Cardiac muscle cell (in vitro differentiated cells and primary cell): ENCODE measurements around the gene TULP1. TPM values are rescaled to one million over a fixed set of nuclear protein-coding genes. Genes with fewer than 3 reads are reported as not detected.

Experiments
- DNase-seq, 2 donors: peaks; one replicate each; pipeline versions ENCODE4 v3.0.0 to v3.0.0-alpha.2; 2010 to 2017; ENCODE audit warnings: low read depth in 1 of 2, low spot score in 1 of 2
- H3K27ac ChIP-seq: fragments of 200-600 bp; sonication (generic); 2 replicates; pipeline ENCODE4 v1.5.1; 2016
- H3K27me3 ChIP-seq: fragments of 200-600 bp; sonication (generic); 2 replicates; pipeline ENCODE4 v1.6.0; 2016; ENCODE audit warnings: control low read depth
- H3K36me3 ChIP-seq: fragments of 200-600 bp; sonication (generic); 2 replicates; pipeline ENCODE4 v1.5.1; 2016; ENCODE audit warnings: control low read depth
- H3K4me1 ChIP-seq: fragments of 200-600 bp; sonication (generic); 2 replicates; pipeline ENCODE4 v1.8.1; 2017; ENCODE audit warnings: low read depth, mild to moderate bottlenecking, mixed run types
- H3K4me3 ChIP-seq: fragments of 200-600 bp; sonication (generic); 2 replicates; pipeline ENCODE4 v1.5.1; 2016; ENCODE audit warnings: mild to moderate bottlenecking
- H3K9me3 ChIP-seq: fragments of 200-600 bp; sonication (generic); 2 replicates; pipeline ENCODE4 v1.5.1; 2017; ENCODE audit warnings: low read depth, mild to moderate bottlenecking, control low read depth
- polyA plus RNA-seq: library from polyadenylated mRNA; unstranded; fragments of >200 nt; fragmentation: Nextera tagmentation; extraction: Ambion mirVana; gene quantifications from 2 replicates; pipeline ENCODE4 v1.2.1, GENCODE V29; 2016
- total RNA-seq: library from RNA; depleted of rRNA; stranded (reverse); fragments of >200 nt; gene quantifications from 2 replicates; pipeline ENCODE4 v1.2.3, GENCODE V29; 2016
- TF ChIP-seq, protein P1 (sequence below): IDR thresholded peaks from 2 replicates; pipeline ENCODE4 v1.5.1; 2012; ENCODE audit warnings: low read depth, mild to moderate bottlenecking, low read length

The TULP1 gene
- total and polyA plus RNA-seq, 2 experiments from 2014 or later: 0.92 to 5.2 TPM

DNA sequence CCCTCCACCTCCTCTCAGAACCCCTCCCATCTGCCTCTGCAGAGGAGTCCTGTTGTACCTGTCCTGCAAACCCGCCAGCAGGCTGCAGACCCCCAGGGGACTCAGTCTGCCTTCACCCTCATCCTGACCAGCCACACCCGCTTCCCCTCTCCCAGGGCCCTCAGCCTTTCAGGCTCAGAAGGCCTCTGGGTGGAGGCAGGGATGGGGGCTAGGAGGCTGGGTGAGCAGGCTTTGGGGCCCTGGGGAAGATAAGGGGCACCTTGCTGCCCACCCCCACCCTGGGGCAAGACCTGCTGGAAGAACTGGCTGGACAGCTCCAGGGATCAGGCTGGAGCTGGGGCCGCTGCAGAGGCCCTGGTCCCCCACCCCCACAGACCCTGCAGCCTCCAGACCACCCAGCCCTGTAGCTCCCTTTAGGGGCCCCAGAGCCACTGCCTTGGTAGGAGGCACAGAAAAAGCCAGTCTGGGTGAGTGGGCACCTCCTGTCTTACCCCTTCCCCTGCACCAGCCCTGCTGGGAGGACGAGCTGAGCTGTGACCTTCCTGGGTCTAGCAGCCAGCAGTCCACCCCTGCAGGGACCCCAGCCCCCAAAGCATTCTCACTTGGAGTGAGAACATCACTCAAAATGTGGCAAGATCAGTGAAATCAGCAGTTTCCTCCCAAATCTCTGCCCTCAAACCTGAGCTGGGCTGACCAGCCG, 21.0 kb downstream of the TULP1 start:
- Histone ChIP-seq H3K4me3 (peak overlapping the region; percentile 1), H3K4me1 (peaks cover 63% of the 10 kb centered on the region), H3K9me3 (no peaks in the 10 kb centered on the region), H3K27ac (peak overlapping the region; percentile 98), H3K36me3 (no peaks in the 10 kb centered on the region), H3K27me3 (no peaks in the 10 kb centered on the region)
- TF ChIP-seq, protein P1, sequence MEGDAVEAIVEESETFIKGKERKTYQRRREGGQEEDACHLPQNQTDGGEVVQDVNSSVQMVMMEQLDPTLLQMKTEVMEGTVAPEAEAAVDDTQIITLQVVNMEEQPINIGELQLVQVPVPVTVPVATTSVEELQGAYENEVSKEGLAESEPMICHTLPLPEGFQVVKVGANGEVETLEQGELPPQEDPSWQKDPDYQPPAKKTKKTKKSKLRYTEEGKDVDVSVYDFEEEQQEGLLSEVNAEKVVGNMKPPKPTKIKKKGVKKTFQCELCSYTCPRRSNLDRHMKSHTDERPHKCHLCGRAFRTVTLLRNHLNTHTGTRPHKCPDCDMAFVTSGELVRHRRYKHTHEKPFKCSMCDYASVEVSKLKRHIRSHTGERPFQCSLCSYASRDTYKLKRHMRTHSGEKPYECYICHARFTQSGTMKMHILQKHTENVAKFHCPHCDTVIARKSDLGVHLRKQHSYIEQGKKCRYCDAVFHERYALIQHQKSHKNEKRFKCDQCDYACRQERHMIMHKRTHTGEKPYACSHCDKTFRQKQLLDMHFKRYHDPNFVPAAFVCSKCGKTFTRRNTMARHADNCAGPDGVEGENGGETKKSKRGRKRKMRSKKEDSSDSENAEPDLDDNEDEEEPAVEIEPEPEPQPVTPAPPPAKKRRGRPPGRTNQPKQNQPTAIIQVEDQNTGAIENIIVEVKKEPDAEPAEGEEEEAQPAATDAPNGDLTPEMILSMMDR: no peak
- peak in 1 of 2 donors; percentile 49 for DNase-seq

DNA sequence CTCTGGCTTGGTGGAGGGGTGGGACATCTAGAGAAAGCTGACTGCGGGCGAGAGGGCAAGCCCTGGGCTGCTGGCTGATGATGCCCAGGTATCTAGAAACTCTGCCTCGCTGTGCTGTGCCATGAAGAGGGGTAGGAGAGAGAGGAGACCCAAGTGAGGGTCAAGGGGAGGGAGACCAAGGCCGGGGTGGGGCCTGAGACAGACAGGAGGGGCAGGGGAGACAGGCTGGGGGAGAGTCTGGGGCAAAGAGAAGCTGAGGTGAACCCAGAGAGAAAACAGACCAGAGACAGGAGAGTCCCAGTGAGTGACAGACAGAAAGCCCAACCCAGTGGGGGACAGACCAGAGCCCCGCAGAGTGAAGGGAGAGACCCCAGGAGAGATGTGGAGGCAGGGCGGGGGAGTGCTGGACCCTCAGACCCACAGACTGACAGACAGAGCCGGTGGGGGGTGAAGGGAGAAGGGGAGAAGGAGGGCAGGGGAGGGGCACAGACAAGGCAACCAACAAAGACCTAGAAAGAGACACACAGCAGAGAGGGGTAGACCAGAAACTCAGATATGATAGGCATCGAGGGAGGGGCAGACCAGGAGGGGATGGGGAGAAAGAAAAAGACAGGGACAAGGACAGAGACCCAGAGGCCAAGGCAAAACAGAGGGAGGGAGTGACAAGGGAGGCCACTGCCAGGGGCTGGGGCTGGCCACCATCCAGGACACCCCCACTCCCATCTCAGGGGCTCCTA, 21.7 kb downstream of the TULP1 start:
- Histone ChIP-seq H3K36me3 (no peaks in the 10 kb centered on the region), H3K27ac (peak overlapping the region; percentile 98), H3K4me1 (peaks cover 65% of the 10 kb centered on the region), H3K27me3 (no peaks in the 10 kb centered on the region), H3K9me3 (no peaks in the 10 kb centered on the region), H3K4me3 (peak overlapping the region; percentile 22)
- no peak for DNase-seq
- TF ChIP-seq, protein P1: no peak

DNA sequence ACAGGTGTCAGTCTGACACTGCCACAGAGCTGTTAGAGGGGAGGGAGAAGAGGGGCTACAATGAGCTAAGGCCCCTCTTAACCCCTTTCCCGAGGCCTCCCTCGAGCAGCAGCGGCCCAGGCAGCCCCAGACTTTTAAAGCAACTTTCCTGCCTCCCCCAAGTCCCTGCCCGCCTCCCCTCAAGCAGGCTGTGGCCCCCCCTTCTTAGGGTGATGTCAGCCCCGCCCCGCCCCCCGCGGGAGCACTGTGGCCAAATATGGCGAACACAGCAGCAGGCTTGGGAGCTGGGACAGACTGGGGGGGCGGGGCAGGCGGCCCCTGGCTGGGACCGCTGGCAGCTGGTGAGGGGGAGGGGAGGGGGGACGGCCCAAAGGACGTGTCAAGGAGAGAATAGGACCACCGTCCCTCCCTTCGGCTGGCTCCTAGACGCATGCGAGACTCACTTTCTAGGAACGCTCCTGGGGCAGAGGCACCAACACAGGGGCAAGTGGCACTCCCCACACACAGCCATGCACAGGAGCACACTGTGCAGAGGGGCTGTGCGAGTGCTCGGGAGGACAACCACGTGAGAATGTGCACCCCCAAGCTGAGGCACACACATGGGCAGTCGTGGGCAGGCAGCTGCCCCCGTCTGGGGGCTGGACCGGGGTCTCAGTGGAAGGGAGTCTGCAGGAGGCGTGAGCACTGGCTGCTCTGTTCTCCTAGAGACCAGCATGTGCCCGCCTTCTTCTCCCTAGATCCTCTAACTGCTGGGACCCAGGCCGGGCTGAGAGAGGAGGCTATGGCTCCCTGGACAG, 22.5 kb downstream of the TULP1 start:
- Histone ChIP-seq H3K27me3 (no peaks in the 10 kb centered on the region), H3K27ac (peak overlapping the region; percentile 98), H3K36me3 (no peaks in the 10 kb centered on the region), H3K4me3 (peak overlapping the region; percentile 22), H3K4me1 (peaks cover 67% of the 10 kb centered on the region), H3K9me3 (no peaks in the 10 kb centered on the region)
- TF ChIP-seq, protein P1: no peak
- DNase-seq: peak; percentile 71 to 95

DNA sequence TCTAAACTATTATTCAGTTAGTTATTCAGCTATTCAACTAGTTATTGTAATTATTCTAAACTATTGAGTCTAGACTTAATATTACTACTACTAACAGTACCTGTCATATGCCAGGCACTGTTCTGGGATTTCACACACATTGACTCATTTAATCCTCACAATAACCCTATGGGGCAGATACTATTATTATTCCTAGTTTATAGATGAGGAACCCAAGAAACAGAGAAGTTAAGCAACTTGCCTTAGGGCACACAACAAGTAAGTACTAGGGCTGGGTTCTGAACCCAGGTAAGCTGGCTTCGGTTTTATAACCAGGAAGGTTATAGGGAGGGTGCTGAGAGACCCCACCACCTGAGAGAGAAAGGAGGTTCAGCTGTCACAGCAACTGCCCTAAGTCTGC, 23.6 kb downstream of the TULP1 start:
- no peak overlapping the region for H3K4me3 ChIP-seq
- TF ChIP-seq, protein P1: no peak
- no peaks in the 10 kb centered on the region for H3K36me3 ChIP-seq
- no peaks in the 10 kb centered on the region for H3K9me3 ChIP-seq
- DNase-seq: no peak
- H3K27me3 ChIP-seq: no peaks in the 10 kb centered on the region
- peak overlapping the region; percentile 98 for H3K27ac ChIP-seq
- H3K4me1 ChIP-seq: peaks cover 66% of the 10 kb centered on the region

DNA sequence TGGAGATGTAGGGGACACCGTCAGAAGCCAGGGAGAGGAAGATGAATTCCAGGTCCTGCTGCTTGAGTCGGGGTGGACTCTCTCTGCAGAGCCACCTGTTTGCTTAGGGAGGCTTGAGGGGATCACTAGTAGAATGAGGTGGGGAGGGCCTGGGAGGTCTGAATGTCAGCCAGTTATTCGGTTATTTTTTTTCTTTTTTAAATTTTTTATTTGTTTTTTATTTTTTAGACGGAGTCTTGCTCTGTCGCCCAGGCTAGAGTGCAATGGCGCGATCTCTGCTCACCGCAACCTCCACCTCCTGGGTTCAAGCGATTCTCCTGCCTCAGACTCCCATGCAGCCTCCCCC, 24.2 kb downstream of the TULP1 start:
- Histone ChIP-seq H3K36me3 (no peaks in the 10 kb centered on the region), H3K27ac (peak overlapping the region; percentile 98), H3K9me3 (no peaks in the 10 kb centered on the region), H3K4me1 (peaks cover 65% of the 10 kb centered on the region), H3K4me3 (no peak overlapping the region), H3K27me3 (no peaks in the 10 kb centered on the region)
- peak in 1 of 2 donors; percentile 46 for DNase-seq
- TF ChIP-seq, protein P1: no peak
